Measurements from ENCODE around the gene FLVCR2. TPM values are rescaled to one million over a fixed set of nuclear protein-coding genes. Genes with fewer than 3 reads are reported as not detected.

FLVCR2 gene
- total and polyA plus RNA-seq, 2 of the 13 experiments (the other 11 are each of a cell fraction or from before 2014, with no cell fraction given) = 9.9 to 10.5 TPM

DNA sequence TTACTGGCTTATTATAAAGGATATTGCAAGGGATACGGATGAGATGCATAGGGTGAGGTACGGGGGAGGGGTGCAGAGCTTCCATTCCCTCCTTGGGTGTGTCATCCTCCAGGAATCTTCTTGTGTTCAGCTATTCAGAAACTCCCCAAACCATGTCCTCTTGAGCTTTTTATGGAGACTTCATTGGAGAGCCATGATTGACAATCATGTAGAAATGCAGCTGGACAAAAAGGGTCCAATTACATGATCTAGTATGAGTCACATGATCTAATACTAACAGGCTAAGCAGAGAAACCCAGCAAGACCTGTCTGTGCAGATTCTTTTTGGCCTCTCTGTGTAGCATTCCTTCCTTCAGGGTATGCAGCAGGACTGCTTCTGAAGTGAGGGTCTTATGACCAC, 23.9 kb upstream of the FLVCR2 start:
- no peak overlapping the region for H3K4me3 ChIP-seq (replicated peaks in 1 of 3; ENCODE audit: insufficient read depth in 1 of 3, low read depth in 2 of 3, low read length in 3 of 3)
- TF ChIP-seq SRSF9 (IDR thresholded peaks at IDR 0.05; ENCODE audit: borderline replicate concordance, insufficient read depth, low read depth, low read length, poor library complexity, severe bottlenecking) = no peak
- TF ChIP-seq, protein P1, sequence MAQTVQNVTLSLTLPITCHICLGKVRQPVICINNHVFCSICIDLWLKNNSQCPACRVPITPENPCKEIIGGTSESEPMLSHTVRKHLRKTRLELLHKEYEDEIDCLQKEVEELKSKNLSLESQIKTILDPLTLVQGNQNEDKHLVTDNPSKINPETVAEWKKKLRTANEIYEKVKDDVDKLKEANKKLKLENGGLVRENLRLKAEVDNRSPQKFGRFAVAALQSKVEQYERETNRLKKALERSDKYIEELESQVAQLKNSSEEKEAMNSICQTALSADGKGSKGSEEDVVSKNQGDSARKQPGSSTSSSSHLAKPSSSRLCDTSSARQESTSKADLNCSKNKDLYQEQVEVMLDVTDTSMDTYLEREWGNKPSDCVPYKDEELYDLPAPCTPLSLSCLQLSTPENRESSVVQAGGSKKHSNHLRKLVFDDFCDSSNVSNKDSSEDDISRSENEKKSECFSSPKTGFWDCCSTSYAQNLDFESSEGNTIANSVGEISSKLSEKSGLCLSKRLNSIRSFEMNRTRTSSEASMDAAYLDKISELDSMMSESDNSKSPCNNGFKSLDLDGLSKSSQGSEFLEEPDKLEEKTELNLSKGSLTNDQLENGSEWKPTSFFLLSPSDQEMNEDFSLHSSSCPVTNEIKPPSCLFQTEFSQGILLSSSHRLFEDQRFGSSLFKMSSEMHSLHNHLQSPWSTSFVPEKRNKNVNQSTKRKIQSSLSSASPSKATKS (CRISPR knock-in tag; IDR thresholded peaks at IDR 0.05) = no peak
- TF ChIP-seq ZFY (CRISPR knock-in tag; IDR thresholded peaks at IDR 0.05) = no peak
- TF ChIP-seq, protein P2, sequence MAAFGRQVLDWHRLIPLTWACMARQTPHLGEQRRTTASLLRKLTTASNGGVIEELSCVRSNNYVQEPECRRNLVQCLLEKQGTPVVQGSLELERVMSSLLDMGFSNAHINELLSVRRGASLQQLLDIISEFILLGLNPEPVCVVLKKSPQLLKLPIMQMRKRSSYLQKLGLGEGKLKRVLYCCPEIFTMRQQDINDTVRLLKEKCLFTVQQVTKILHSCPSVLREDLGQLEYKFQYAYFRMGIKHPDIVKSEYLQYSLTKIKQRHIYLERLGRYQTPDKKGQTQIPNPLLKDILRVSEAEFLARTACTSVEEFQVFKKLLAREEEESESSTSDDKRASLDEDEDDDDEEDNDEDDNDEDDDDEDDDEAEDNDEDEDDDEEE (CRISPR knock-in tag; IDR thresholded peaks at IDR 0.05) = no peak
- no peak for TF ChIP-seq ZNF768 (CRISPR knock-in tag; IDR thresholded peaks at IDR 0.05)
- no peak for TF ChIP-seq ZNF441 (CRISPR knock-in tag; IDR thresholded peaks at IDR 0.05; ENCODE audit: borderline replicate concordance)
- no peak for TF ChIP-seq GZF1 (CRISPR knock-in tag; IDR thresholded peaks at IDR 0.05)
- TF ChIP-seq FOXK1 (CRISPR knock-in tag; IDR thresholded peaks at IDR 0.05; ENCODE audit: borderline replicate concordance, low read depth) = no peak
- TF ChIP-seq POLR2A (IDR thresholded peaks at IDR 0.05; ENCODE audit: insufficient read depth in 1 of 2, low read depth in 2 of 2, low read length in 2 of 2) = no peak
- TF ChIP-seq SCMH1 (CRISPR knock-in tag; IDR thresholded peaks at IDR 0.05; ENCODE audit: borderline replicate concordance) = no peak
- TF ChIP-seq MTF2 (CRISPR knock-in tag; IDR thresholded peaks at IDR 0.05; ENCODE audit: borderline replicate concordance) = no peak
- no peak for TF ChIP-seq FOXM1 (CRISPR knock-in tag; IDR thresholded peaks at IDR 0.05)
- TF ChIP-seq ZNF616 (CRISPR knock-in tag; IDR thresholded peaks at IDR 0.05; ENCODE audit: low read depth) = no peak
- no peak for TF ChIP-seq RBM39 (IDR thresholded peaks at IDR 0.05; ENCODE audit: low read depth, low read length, poor library complexity, severe bottlenecking)
- no peak for TF ChIP-seq KLF12 (CRISPR knock-in tag; IDR thresholded peaks at IDR 0.05; ENCODE audit: borderline replicate concordance)
- TF ChIP-seq MEIS2 (CRISPR knock-in tag; IDR thresholded peaks at IDR 0.05) = no peak
- TF ChIP-seq MBD4 (IDR thresholded peaks at IDR 0.05; ENCODE audit: borderline replicate concordance, low read length) = no peak
- no peak for TF ChIP-seq JARID2 (CRISPR knock-in tag; IDR thresholded peaks at IDR 0.05; ENCODE audit: insufficient replicate concordance)

More for the DNA sequence above, 23.9 kb upstream of the FLVCR2 start:
- FAIRE-seq (no peak), DNase-seq (ENCODE audit: low spot score) (no peak), ATAC-seq (no peak)
- H3K27me3 ChIP-seq (ENCODE audit: control insufficient read depth in 1 of 2, insufficient read depth in 2 of 2, low read length in 2 of 2) = peaks cover 0 to 5% of the 10 kb centered on the region in 2 experiments; a peak in 1 of 5 replicates
- 0% methylated on average over 2 of the region's 2 CpGs for WGBS (ENCODE audit: low lambda C conversion rate)
- no peaks in the 10 kb centered on the region; the same call in 1 of the 2 replicates for H3K9me3 ChIP-seq (ENCODE audit: low read length)
- H3K9ac ChIP-seq (ENCODE audit: insufficient read depth, low read depth, low read length) = no peak overlapping the region
- H3K79me2 ChIP-seq (ENCODE audit: insufficient read depth, low read length) = no peaks in the 10 kb centered on the region
- no peaks in the 10 kb centered on the region for H3K4me1 ChIP-seq (ENCODE audit: insufficient read depth, low read length)
- CTCF ChIA-PET (ENCODE audit: low intra/inter-chr PET ratio, low total read pairs) = no interaction called here
- H4K20me1 ChIP-seq (ENCODE audit: insufficient read depth, low read length) = no peaks in the 10 kb centered on the region; the same call in 1 of the 2 replicates
- no TSS peak for BruUV-seq (replicated peaks)
- H3K27ac ChIP-seq (ENCODE audit: extremely low read length, insufficient read depth, low read length) = no peak overlapping the region
- POLR2A ChIA-PET = no interaction called here
- H3K4me2 ChIP-seq (ENCODE audit: low read depth, low read length) = no peak overlapping the region
- H2AFZ ChIP-seq (ENCODE audit: low read length) = no peak overlapping the region
- intact Hi-C loops (cut with micrococcal nuclease; ENCODE audit: unreplicated experiment) = no loop called here
- H3K36me3 ChIP-seq (replicated peaks in 1 of 2; ENCODE audit: control insufficient read depth in 1 of 2, insufficient read depth in 2 of 2, low read length in 2 of 2) = no peaks in the 10 kb centered on the region
- in situ Hi-C loops (cut with HindIII; ENCODE audit: extremely low pct_ligation_motif_present, low pct_unique_long_range_greater_than_20kb) = no loop called here

Measured in HepG2 (cell line).